ENCODE results near the gene RAD1. TPM values are rescaled to one million over a fixed set of nuclear protein-coding genes. Genes with fewer than 3 reads are reported as not detected.

RAD1 gene
- total and polyA plus RNA-seq, 2 of the 8 experiments (the other 6 are each of a cell fraction or from before 2014, with no cell fraction given) = 15.1 to 37.3 TPM

Other genes with a start within 250 kb of the RAD1 start
- 1.2 and 2.4 TPM in 2 replicates for gene TTC23L, start 76.3 kb downstream of the RAD1 start, total RNA-seq (2021; fragmentation: NEBNext Ultra II Directional; extraction: Animal tissue kit (Norgen Biotek cat#: 25700))
- gene TTC23L, start 76.3 kb downstream of the RAD1 start, polyA plus RNA-seq (2011; rRNA removed) = 0.39 and 1.1 TPM in 2 replicates
- gene BRIX1, start 207 bp upstream of the RAD1 start, total RNA-seq (2021; fragmentation: NEBNext Ultra II Directional; extraction: Animal tissue kit (Norgen Biotek cat#: 25700)) = 64.5 and 71.7 TPM in 2 replicates
- gene BRIX1, start 207 bp upstream of the RAD1 start, polyA plus RNA-seq (2011; rRNA removed) = 13.2 and 26.9 TPM in 2 replicates
- 47.5 and 51.2 TPM in 2 replicates for gene DNAJC21, start 14.1 kb upstream of the RAD1 start, total RNA-seq (2021; fragmentation: NEBNext Ultra II Directional; extraction: Animal tissue kit (Norgen Biotek cat#: 25700))
- 3.2 and 5.1 TPM in 2 replicates for gene DNAJC21, start 14.1 kb upstream of the RAD1 start, polyA plus RNA-seq (2011; rRNA removed)
- gene AGXT2, start 132.4 kb upstream of the RAD1 start, total RNA-seq (2021; fragmentation: NEBNext Ultra II Directional; extraction: Animal tissue kit (Norgen Biotek cat#: 25700)) = not detected in 2 replicates
- not detected in 2 replicates for gene AGXT2, start 132.4 kb upstream of the RAD1 start, polyA plus RNA-seq (2011; rRNA removed)

Data from H1 (cell line).